HG03558 (cell line): Measurements from ENCODE around the gene GNPDA1.

Experiments used
- ATAC-seq: cut with Tn5 transposase; IDR thresholded peaks from one replicate; pipeline ENCODE4 v1.9.1; 2021; ENCODE audit warnings: moderate number of reproducible peaks; ENCODE audit not compliant: unreplicated experiment; ENCODE audit errors: extremely low read depth

The GNPDA1 gene

GRCh38 chr5:141997358-141997960, 15.4 kb downstream of the GNPDA1 start:
- no peak for ATAC-seq

- ATAC-seq = no peak
These were observed 17.2 kb downstream of the GNPDA1 start for GRCh38 chr5:141995656-141996055.

DNA sequence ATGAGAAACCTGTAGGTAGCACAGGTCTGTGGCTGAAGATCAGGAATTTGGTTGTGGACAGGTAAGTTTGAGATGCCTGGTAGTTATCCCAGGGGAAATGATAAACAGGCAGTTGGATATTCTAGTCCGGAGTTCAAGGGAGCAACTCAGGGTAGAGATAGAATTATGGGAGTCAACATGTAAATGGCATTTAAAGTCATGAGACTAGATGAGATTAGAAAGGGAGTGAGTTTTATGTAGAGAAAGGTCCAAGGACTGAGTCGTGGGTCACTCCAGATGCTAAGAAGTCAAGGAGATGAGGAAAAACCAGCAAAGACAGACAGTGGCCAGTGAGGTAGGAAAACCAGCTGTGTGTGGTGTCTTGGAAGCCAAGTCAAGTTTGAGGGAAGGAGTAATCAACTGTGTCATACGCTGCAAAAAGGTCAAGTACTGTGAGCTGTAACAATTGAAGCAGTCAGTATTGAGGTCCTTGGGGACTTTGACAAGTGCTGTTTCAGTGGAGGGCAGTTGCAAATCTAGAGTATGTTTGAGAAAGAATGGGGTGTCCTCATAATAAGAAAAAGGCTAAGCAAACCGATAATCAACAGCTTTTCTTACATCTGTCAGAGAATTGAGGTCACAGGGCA, 18.2 kb downstream of the GNPDA1 start:
- no peak for ATAC-seq

- no peak for ATAC-seq
These were observed 20.4 kb downstream of the GNPDA1 start for GRCh38 chr5:141992349-141992963.

DNA sequence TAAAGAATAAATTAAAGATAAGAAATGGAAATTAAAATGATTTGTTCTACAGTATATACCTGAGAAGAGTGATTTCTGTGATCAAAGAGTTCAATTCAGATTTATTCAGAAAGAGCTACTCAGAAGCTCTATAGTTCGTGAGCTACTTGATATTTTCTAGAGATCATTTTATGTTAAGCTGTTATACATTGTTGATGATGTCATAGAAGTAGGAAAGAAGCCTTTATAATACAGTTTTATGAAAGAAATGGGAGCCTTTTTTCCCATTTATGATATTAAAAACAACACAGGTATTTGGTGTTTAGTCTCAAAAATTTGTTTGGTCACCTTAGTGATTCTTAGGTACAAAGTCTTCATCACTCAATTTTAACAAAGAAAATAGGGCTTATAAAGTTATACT, 23.1 kb downstream of the GNPDA1 start:
- no peak for ATAC-seq

GRCh38 chr5:141986072-141986471, 26.8 kb downstream of the GNPDA1 start:
- no peak for ATAC-seq

DNA sequence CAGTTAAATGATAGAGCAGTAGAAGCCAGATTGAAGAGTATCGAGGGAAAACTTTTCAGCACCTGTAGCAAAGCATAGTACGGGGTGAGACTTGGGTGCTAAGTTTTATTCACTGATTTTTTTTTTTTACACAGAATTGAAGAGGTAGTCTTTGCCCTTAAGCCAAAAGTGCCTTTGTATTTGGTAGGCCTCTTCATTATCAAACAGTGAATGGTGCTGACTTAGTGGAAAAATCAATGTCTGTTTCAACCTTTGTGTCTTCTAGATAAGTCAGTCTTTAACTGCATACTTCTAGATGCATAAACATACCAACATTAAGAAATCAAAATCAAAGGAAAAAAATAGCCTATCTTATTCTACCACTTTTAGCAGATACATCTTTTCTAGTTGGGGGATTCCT, 30.2 kb downstream of the GNPDA1 start:
- no peak for ATAC-seq

DNA sequence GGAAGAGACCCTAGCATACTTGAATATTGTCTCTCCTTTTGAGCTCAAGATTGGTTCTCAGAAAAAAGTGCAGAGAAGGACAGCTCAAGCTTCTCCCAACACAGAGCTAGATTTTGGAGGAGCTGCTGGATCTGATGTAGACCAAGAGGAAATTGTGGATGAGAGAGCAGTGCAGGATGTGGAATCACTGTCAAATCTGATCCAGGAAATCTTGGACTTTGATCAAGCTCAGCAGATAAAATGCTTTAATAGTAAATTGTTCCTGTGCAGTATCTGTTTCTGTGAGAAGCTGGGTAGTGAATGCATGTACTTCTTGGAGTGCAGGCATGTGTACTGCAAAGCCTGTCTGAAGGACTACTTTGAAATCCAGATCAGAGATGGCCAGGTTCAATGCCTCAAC, 34.4 kb downstream of the GNPDA1 start:
- ATAC-seq = no peak

GRCh38 chr5:141976176-141976575, 36.7 kb downstream of the GNPDA1 start:
- no peak for ATAC-seq

DNA sequence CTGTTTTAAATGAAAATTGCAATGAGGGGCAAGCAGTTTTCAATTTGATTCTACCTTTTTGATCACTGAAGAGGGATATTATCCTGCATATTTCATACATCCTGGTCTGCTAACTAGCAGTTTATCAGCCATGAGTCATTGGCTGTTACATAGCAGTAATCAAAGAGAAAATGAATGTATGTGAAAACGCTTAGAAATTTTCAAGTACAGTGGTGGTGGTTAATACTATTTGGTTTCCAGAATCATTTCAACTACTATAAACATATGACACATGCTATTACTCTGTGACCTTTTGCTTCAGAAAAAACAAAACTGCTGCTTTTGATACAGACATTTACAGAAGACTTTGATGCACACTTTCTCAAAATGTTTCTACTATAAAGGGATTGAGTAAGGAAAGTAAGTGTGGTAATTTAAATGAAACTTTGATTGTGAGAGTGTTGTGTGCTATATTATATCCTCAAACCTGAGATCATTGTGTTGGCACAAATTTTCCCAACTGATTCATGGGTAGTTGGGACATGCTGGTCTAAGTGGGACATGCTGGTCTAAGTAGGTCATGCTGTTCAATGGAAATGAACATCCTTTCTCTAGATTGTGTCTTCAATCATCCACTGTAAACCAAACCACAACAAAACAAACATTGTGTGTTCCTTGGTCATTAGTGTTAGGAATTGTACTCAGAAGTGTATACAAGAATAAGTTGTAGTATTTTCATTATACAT, 38.8 kb downstream of the GNPDA1 start:
- no peak for ATAC-seq

DNA sequence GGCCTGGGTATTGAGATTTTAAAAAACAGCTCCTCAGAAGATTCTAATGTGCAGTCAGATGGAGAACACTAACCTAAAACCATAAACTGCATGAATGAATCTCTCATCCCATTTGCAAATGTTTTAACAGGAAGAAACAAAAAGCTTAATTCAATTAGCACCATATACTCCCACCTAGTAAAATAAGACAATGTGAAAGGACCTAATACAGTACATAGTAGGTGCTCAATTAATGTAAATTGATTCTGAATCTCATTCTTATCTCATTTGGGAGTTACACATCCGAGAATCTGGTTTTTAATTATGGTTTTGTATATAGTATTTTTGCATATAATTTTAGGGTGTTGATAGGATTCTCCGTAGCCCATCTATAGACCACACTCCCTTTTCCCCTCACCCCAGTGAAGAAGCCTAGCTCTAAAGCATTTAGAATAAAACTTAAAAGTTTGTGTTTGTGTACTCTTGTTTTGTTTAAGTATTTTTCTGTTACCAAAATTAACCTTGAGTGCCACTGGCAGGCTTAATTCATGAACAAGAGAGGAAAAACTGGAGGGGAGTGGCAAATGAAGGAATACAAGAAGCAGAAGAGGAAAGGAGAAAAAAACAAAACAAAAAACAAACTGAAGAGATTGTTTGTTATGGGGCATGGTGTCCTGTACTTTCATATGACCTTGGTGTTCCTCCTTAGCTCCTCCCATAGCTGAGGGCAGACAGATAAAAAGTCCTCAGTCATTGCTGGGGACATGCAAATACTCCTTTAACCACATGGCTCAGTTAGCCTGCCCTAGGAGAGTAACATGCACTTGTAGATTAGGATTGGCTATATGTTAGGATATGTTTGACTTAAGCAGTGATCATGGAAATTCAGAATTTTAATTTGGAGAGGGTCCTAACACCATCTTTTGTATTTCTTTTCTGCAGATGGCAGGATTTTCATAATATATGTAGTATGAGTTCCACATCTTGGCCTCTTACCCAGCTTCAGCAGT, 42.8 kb downstream of the GNPDA1 start:
- ATAC-seq = peak; percentile 37

GRCh38 chr5:141968914-141969608, 43.8 kb downstream of the GNPDA1 start, which contains the start of gene RNF14:
RNF14 (plus strand) TSS chr5:141969105; CDS start chr5:141973589, 4,484 bp downstream.
- peak; percentile 90 for ATAC-seq

DNA sequence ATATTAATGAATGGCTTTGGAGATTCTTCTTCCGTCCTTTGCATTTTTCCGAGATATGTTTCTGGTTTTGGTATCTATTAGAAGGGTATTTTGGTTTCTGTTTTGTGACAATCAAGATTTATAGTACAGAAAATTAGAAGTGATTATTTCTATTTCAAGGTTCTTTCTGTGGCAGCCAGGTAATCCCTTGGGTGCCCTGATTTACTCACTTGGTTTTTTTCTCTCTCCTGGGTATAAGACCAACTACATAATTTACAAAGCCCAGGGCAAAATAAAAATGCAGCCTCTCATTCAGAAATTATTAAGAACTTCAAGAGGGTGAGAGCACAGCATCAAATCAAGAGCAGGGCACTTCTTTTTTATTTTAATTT, 45.9 kb downstream of the GNPDA1 start:
- no peak for ATAC-seq

GRCh38 chr5:141966275-141966962, 46.4 kb downstream of the GNPDA1 start:
- no peak for ATAC-seq

DNA sequence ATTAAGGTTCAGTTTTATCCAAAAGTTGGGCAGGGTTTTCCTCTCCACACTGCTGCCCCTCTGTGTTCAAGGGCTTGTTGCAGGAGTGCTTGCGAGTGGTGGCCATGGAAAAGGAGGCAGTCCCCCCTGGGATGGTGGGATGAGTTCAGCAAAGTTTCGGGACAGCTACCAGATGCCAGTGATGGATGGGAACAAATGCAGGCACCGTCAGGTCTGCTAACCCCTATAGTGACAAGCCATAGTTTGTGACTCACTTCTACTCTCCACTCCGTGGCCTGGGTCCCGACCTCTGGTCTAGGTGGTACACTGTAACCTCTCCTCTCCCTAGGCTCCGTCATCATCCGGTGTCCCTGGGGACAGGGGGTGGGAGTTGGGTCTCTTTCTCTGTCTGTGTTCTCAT, 47.8 kb downstream of the GNPDA1 start:
- no peak for ATAC-seq

DNA sequence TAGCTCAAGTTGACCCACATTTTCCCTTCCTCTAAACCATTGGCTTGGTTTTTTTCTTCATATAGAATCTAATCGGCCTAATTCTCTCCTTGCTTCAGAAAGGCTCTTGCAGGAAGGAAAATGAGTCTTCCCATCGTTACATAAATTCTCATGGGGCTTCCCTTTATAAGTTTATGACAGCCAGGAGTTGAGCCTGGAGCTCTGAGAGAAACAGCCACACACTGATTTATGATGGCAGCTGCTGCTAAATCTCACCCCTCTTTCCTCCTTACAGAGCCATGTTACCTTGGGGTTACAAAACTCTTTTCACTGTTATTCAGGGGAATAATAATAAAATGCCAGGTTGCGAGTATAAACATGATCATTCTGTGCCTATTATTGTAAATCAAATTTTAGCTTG, 49.1 kb downstream of the GNPDA1 start:
- ATAC-seq = no peak

- ATAC-seq = no peak
These were observed 51.4 kb downstream of the GNPDA1 start for GRCh38 chr5:141961466-141961865.

DNA sequence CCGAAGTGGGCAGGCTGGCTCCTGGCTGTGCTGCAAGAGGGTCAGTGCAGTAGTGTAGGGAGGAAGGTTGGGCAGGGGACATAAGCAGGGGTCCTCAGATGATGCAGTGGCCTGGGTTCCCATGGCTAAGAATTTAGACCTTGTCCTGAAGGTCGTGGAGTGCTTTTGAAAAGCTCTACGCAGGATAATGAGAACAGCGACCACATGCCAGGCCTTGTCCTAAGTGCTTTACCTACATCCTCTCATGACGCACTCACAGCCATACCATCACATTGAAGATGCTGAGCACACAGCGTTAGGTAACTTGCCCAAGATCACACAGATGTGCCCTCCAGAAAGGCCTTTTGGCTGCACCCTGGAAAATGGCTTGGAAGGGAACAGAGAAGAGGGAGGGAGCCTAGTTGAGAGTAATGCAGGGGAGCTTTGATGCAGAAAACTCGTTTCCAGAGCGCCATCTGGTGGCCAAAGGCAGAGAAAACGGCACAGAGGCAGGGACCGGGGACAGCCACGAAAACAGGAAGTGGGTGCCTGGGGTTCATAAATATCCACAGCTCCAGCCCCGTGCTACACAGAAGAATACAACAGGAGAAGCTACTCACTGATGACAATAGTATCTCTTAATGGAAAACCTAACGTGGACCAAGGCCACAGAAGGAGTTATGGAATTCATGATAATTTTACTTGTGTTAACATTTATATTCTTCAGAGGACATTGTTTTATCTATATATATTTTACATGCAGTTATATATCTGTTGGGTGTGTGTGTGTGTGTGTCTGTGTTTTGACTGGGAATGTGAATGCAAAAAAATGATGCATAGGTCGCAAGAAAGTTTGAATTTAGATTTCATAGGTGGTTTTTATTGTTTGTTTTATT, 52.1 kb downstream of the GNPDA1 start:
- peak; percentile 89 for ATAC-seq
